GM19395 (cell line): ENCODE measurements around the gene NCOA5.
"Not testable (repeated sequence)": the region's sequence is repeated elsewhere in the genome, so short reads cannot be mapped to it uniquely, and the experiment has no call there.

ENCODE experiments used
- ATAC-seq: cut with Tn5 transposase; IDR thresholded peaks from one replicate; pipeline ENCODE4 v1.9.1; 2021; ENCODE audit warnings: mild to moderate bottlenecking, moderate library complexity; ENCODE audit not compliant: unreplicated experiment

NCOA5 gene

DNA sequence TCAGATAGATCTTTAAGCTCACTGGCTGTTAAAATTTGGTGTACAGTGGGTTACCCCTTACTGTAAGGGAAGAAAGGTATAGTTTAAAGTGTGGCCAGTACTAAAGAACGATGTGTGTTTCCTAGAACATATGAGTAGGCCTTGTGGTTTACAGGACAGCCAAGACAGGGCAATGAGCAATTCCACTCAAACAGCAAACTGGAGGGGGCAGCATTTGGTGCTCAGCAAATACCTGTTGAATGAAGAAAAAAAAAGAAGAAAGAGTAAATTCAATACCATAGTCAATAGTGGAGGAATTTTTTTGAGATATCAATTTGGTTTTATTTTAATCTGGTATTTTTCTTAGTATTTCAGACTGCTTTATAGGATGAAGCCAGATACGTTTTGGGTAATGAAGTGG, 3.8 kb upstream of the NCOA5 start:
- no peak for ATAC-seq

DNA sequence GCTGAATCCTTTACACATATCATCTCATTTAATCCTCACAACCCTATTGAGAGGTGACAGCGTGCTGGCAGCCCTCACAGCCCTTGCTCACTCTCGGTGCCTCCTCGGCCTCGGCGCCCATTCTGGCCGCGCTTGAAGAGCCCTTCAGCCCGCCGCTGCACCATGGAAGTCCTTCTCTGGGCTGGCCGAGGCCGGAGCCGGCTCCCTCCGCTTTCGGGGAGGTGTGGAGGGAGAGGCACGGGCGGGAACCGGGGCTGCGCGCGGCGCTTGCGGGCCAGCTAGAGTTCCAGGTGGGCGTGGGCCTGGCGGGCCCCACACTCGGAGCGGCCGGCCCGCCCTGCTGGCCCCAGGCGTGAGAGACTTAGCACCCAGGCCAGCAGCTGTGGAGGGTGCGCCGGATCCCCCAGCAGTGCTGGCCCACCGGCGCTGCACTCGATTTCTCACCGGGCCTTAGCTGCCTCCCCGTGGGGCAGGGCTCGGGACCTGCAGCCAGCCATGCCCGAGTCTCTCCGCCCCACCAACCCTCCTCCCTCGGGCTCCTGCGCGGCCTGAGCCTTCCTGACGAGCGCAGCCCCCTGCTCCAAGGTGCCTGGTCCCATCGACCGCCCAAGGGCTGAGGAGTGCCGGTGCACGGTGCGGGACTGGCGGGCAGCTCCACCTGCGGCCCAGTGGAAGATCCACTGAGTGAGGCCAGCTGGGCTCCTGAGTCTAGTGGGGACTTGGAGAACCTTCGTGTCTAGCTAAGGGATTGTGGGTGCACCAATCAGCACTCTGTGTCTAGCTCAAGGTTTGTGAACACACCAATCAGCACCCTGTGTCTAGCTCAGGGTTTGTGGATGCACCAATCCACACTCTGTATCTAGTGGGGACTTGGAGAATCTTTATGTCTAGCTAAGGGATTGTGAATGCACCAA, 2.1 kb upstream of the NCOA5 start:
- ATAC-seq = not testable (repeated sequence)

DNA sequence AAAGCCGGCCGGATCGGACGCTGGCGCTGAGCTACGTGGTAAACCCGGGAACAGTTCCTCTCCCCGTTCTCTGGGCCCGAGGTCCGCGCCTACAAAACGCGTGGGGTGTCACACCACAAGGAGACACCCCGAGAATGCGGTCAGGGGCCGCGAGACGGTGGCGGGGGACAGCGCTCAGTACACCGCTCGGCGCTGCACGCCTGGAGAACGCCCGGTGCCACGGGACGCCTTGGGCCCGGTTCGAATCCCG, 670 bp downstream of the NCOA5 start:
- ATAC-seq = peak; percentile 32

DNA sequence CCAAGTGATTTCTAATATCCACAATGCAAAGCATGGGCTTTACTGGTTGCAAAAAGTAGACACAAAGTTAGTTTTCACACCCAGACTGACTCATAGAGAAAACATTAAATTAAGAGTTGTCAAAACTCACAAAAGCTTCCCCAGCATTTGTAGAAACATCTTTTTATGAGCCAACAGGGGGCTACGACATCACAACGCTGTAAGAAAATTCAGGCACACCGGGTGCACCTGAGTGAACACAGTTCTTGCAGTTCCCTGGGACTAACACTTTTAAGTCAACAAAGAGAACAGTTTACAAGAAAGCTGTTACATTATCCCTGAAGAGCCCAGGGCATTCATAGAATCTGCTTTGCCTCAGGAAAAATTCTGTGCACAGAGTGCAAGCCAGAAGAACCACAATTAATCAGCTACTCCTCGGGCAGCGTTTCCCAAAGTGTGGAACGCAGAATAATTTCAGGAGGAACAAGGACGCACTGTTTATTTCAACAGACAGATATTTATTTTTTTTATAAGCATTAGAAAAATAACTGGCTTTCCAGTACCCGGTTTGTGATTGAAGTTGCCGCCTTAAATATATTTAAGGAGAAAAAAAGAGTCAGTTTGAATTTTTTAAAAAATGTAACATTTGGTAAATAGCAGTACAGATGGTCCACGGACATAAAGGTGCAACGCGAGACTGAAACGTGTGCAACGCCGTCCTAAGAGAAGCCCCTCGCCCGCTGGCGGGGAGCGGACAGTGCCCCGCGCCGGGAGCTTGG, 1.2 kb downstream of the NCOA5 start:
- ATAC-seq = no peak

DNA sequence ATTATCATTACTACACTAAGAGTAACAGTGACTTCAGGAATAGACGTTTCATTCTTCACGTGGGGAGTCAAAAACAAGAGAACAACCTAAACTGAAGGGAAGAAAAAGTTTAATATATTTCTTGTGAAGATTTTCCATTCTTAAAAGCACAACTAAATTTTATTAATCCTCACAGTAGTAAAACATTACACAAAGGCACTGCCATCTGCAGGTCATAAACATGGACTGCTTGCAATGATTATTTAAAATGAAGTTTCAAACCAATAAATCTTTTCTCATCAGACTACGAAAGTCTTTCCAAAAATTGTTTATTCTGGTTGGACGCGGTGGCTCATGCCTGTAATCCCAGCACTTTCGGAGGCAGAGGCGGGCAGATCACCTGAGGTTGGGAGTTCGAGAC, 2.6 kb downstream of the NCOA5 start:
- ATAC-seq = no peak

DNA sequence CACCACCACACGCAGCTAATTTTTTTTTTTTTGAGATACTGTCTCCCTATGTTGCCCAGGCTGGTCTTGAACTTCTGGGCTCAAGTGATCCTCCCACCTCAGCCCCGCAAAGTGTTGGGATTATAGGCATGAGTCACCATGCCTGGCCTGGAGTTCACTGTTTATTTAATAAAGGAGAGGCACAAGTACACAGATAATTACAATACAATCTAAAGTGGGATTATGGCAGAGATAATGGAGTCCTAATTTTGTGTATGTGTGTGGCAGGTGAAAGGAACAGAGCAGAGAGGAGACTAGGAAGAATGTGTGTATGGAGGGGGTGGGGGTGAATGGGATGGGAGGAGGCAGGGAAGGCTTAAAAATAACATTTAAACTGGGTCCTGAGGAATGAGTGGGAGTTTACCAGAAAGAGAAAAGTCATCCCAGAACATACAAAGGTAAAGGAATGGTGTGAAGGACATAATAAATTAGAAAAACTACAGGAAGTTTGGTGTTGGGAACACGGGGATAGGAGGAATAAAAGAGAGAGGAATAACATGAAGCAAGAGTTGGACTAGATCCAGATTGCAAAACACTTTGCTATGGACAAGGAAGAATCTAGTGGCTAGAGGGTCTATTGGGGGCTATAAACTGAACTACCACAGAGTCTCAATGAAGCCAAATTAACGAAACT, 4.4 kb downstream of the NCOA5 start:
- no peak for ATAC-seq

DNA sequence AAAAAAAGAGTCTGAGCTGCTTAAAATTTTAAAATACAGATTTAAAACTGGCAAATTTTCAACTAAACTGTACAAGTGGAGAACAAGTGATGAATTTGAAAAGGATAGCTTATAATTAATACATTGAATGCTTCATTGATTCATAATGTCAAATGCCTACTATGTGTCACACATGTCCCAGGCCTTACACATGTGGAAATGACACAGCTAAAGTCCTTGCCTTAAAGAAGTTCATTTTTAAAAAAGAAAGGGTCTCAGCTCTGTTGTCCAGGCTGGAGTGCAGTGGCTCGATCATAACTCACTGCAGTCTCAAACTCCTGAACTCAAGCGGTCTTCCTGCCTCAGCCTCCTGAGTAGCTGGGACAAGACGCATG, 5.0 kb downstream of the NCOA5 start:
- no peak for ATAC-seq

DNA sequence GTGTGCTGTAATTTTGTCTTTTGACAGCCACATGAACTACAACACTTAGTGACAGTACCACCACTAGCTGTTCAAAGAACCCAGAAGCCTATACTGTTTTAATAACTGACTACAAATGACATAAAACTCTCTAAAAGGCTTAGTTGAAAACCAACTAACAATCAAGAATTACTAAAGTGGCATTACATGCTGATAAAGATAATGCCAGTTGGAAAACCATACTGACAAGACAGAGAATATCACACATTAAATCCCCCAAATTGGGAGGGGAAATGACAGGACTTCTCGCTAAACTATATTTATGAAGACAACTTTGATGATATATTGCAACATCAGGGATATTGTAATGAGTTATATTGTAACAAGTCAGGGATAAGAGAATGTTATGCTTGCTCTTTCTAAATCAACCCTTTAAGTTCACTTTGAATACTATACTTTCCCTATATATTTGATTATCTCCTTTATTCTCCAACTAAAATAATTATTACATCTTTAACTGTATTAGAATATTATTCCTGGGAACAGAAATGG, 6.2 kb downstream of the NCOA5 start:
- no peak for ATAC-seq

DNA sequence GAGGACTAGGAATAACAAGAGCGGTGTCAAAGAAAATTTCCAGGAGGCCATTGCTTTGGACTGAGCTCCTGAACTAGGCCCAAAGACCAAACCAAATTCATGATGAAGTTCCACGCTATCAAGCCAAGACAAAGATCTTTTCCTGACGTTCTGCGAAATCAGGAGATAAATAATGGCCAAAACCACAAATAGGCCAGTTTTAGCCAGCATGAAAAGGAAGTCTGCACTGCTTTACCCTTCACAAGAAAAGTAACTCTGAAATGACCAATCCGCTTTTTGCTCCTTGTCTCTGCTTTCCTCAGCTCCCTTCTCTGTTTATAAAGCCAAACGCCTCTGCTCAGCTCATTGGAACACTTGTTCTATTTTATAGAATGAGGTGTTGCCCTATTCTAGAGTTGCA, 6.7 kb downstream of the NCOA5 start:
- no peak for ATAC-seq

DNA sequence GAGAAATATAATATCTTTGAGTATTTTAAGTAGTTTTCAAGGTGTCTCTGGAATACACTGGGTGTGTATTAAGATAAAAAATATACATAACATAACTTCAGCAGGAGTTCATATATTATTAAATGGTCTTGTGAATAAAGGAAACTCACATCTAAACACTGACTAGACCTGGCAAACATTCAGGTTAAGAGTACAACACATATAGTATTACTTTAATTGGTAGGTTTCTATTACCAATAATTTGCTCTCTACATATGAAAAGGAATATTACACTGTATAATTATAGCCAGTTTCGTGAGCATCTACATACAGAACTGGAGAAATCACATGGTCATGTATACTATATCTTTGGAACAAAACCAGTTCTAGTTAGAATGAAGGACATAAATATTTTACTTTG, 8.7 kb downstream of the NCOA5 start:
- ATAC-seq = no peak

DNA sequence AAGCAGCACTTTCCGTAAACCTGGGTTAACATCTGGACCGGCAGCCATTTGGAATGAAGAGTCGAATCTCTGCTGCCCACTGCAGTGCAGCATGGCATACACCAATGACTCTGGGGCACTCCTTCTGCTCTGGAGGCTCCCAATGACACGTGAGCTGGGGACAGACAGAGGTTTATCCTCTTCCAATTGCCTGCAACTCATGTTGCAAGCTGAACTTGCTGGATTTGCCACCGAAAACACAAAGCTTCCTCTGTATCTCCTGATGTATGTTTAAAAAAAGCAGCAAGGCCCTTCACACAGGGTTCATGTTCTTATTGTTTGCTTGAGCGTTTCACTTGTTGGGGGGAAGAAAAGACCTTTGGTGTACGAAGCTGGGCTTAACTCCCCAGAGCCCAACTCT, 10.8 kb downstream of the NCOA5 start:
- no peak for ATAC-seq

DNA sequence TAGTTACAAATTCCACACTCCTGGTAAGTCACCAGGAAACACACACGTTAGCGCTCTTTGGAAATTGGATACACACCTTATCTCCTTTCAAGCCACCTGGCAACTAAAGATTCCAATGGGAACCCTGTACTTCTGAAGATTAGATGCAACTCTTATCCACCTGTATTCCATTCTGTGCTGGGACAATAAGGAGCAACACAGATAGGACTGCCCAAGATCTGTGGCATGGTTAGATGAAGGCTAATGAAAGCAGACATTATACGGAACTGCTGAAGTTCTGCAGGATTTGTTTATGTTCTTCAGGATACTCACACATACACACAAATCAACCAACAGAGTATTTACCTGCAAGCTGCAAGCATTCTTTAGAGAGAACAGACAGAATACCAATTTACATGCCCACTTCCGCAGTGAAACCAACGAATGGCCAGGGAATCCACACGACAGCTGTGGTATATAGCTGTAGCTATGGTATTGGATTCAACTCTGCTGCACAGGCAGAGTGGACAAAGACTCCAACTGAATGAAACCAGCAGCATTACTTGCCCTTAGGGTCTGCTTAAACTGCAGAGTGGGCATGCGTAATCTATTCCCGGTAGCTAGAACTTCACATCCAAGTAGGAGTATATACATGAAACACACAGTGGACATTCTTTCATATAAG, 12.0 kb downstream of the NCOA5 start:
- no peak for ATAC-seq

DNA sequence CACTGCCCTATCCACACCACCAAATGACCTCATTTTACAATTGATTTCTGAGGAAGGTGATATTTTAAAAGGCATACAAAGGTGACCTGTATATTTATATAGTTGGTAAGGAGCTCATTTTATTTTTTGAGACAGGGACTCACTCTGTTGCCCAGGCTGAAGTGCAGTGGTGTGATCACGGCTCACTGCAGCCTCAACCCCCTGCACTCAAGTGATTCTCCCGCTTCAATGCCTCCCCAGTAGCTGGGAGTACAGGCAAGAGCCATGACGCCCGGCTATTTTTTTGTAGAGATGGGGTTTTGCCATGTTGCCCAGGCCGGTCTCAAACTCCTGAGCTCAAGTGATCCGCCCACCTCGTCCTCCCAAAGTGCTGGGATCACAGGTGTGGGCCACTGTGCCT, 13.0 kb downstream of the NCOA5 start:
- ATAC-seq = no peak

DNA sequence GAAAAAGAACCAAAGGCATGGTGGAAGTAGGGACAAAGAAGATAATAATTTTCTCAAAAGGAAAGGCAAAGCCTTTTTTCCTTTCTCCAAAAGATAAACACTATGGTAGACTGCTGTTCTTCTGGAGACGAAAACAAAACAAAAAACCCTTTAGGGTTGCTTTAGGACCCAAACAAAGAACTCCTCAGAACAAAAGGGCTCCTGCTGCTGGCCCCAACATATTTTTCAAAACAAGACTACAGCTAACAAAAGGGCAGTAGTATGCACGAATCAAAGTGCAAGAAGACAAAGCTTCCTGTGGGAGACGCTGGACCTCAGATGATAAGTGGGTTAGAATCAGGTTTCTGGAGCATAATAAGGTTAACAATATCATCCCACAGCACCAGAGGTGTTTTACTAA, 15.8 kb downstream of the NCOA5 start:
- no peak for ATAC-seq

DNA sequence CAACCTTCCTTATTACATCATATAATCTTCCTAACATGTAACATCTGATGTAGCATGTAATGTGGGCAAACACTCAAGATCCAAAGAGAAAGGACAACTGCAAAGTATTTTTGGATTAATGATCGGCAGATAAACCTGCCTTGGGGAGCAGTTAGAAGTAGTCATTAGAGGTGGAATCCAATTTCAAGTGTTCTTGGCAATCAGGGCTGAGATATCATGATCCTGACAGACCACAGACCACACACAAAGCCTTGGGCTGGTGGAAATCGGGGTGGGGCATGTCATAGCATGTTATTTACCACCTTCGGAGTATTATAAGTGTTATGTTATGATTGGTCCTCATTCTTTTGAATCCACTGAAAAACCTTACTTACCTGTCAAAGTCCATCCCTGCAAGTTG, 16.3 kb downstream of the NCOA5 start:
- no peak for ATAC-seq

DNA sequence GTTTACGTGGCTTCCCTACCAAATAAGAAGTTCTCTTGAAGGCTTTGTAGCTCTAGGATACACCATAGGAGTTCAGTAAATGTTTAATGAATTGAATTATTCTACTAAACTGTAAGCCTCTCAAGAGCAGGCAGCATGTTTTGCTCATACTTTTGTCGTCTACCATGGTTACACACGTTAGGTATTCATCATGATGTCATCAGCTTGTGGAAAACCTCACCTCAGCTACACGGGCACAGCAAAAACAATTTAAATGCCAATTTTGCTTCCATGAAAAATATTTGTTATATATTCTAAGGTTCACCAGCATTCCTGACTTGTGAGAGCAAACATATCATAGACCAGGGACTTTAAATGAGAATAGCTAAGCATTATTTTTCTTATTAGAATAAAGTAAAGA, 16.7 kb downstream of the NCOA5 start:
- no peak for ATAC-seq

DNA sequence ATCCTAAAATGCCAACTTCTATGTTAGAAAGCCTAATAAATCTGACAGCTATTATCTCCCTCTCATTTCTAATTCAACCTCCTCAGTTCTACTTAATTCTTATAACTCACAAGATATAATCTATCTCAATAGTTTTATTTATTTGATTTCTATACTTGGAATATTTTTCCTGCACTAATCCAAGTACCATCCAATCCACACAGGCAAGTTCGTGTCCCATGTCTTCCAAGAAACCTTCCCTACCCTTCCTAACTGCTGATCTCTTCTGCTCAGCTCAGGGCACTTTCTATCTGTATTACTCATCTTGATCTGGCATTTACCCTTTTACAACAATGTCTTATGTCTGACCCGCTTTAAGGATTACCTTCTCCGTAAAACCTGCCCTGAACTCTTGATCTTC, 18.2 kb downstream of the NCOA5 start:
- no peak for ATAC-seq

DNA sequence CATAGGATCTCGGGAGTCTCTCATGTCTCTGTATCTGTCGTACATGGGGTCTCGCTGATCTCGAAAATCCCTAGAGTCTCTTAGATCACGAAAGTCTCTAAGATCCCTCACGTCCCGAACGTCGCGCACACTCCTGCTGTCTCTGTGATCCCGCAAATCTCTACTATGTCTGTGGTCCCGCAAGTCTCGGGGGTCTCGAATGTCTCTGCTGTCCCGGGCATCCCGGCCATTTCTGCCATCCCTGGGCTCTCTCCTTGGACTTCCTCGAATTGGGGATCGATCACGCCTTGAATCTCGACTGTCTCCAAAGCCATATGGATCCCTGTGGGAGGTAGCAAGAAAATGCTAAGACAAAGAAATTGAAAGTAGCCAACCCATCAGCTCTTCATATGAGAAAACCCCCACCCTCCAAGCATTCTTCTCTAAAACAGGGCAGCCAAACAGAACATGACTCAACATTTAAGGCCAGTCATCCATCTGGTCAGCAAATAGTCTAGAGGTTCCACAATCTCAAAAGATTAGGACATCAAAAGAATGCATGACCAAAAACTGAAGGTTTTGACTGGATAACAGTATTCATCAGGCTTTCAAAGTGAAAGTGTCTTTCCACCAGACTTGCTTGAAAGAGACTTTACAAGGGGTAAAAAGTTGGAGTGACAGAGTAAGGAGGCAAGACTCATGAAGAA, 19.4 kb downstream of the NCOA5 start:
- no peak for ATAC-seq

DNA sequence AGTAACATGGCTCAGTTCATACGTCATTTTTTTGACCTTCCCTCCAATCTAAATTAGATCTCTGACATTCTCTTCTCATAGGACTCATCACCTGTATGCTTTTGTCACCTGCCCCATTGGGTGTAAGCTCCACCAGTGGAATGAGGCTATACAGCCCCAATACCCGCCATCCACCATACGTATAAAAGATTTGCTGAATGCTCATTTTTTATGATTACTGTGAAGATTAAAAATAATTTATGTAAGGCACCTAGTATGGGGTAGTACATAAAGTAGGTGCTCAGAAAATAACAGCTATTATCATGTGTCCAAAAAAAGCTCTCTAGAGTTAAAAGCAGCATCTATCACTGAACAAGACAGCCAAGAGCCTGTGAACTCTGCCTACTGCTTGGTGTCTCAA, 24.1 kb downstream of the NCOA5 start:
- ATAC-seq = no peak

DNA sequence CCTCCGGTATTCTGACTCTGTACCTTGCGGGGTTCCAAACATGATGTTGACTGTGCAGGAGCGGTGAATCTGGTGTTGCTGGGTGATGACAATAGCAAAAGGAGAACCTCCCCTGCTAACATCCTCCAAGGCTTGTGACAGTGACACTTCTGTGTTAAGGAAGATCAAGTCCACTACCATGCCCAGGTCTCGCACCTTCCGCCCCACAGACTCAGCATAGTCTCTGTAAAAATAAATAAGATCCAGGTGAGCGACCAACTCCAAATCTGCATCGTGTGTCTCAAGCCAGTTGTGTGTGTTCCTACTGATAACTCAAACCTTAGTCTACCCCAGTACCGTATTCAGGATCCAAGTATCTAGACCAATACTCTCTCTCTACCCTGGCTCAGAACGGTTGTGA, 24.8 kb downstream of the NCOA5 start:
- no peak for ATAC-seq

DNA sequence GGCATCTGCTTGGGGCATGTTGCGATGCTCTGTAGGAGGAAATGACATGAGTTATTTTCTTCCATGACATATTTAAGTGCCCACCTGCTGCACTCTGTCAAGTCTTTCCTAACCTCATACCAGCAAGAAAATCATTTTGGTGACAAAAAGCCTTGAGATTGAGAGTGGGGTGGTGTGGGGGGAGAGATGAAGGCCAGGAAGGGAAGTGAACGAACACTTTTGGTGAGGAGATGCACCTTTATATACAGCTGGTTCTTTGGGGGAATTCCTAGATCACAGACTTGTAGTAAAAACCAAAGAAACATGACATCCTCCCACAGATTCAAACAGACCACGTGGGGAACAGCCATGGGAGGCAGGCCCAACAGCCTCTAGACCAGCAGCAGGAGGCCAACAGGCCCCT, 26.1 kb downstream of the NCOA5 start:
- ATAC-seq = no peak
